Measurements from ENCODE around the gene RHOJ. TPM values are rescaled to one million over a fixed set of nuclear protein-coding genes. Genes with fewer than 3 reads are reported as not detected.

Gene RHOJ
- total RNA-seq, 1 experiment from 2014 or later, result 1.6 TPM

GRCh38 chr14:63205044-63205575, 867 bp downstream of the RHOJ start:
- DNase-seq (ENCODE audit: low read depth), result no peak

GRCh38 chr14:63205866-63206265, 1.6 kb downstream of the RHOJ start:
- DNase-seq (ENCODE audit: low read depth), result no peak

DNA sequence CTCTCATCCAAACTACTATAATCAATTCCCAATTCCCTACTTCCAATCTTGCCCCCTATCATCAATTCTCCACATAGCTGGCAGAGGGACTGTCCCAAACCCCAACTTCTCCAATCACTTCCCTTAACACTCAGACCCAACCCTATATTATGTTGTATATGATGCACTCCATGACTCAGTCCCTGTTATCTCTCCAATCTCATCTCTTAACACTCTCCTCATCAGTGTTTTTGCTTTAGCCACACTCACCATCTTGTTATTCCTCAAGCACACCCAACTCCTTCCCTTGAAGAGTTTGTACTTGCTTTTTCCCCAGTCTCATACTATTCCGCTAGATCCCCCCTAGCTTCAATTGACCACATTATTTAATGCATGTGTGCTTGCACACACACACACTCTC, 4.9 kb downstream of the RHOJ start:
- peak; percentile 25 for DNase-seq (ENCODE audit: low read depth)

DNA sequence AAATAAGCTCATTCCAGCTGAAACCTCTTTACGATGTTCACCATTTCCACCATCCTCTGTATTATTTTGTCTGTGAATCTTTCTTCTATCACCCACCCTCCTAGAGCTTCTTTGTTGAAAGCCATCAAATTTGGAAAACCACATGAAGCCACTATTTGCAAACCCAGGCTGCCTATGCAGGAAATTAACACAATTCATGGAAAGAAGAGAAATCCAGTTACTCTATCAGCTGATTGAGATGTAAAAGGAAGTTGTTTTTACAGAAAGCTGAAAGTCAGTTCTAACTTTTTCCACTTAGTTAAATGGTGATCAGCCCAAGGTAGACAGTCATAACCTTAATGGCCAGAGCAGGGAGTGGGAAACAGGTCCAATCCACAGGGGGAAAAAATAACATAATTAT, 6.6 kb downstream of the RHOJ start:
- DNase-seq (ENCODE audit: low read depth), result no peak

- DNase-seq (ENCODE audit: low read depth), result no peak
These were observed 8.0 kb downstream of the RHOJ start for GRCh38 chr14:63212209-63212608.

- no peak for DNase-seq (ENCODE audit: low read depth)
These were observed 8.7 kb downstream of the RHOJ start for GRCh38 chr14:63212776-63213500.

DNA sequence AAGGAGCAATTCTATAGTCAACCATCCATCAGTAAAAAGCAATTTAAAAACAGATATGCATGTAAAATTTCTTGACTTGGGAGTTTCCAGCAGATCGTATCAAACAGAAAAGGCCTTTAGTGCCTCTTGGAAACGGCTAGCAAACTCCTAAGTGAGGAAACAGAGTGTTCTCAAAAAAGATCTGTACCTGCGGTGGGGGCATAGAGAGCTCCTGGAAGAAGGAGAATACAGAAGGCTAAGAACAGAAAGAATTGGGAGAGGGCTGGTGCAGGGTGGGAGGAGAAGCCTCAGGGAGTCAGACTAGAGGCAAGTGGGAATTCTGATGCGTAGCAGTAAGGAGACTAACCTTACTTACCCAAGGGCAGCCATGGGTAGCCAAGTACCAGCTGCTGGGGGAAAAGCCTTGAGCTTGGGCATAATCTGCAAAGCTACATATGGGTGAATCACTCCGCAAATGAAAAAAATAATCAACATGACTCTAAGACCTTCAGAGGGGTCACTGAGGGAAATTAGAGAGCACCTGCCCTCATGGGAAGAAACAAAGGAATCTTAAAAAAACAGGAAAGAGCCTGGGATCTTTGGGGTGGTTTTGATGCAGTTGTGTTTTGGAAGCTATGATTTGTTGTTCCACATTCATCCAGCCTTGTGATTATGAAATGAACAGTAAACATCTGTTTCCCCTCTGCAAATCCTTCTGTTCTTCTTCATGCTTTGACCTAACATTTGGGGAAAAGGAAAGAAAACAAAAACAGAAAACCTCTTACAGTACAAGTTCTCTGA, 10.4 kb downstream of the RHOJ start:
- DNase-seq (ENCODE audit: low read depth), result no peak

GRCh38 chr14:63220526-63220925, 16.3 kb downstream of the RHOJ start:
- DNase-seq (ENCODE audit: low read depth), result no peak

DNA sequence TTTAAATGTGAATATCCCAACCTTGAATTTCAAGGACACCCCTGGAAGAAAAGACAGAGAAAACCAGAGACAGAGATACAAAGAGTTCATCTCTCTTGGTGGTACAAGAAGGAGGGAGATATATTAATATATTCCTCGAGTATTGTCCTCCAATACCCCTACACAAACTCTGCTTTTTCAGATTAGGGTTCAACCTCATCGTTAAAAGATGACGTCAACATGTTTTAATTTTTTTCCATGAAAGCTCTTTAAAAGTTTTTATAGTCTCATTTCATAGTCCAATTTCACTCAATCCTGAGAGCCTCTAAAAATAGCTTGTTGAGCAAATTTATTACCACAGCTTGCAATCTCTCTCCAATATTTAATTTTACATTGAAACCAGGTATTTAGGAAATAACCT, 19.4 kb downstream of the RHOJ start:
- no peak for DNase-seq (ENCODE audit: low read depth)

DNA sequence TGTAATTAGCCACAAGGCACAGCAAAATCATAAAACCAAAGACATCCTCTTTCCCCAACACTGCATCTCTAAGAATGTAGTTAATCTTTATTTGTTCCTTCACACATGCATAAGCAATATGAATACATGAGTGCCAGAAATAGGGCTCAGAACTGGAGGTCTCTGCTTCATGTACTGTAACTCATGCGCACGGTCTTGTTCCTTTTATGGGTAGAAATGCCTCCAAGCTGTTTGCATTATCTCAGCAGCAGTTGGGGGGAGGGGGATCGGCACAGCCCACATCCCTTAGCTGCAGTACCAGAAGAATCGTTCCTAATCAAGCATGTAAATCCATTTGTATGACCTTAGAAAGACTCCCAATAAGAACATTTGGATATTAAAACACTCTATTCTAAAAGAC, 20.0 kb downstream of the RHOJ start:
- DNase-seq (ENCODE audit: low read depth), result no peak

DNA sequence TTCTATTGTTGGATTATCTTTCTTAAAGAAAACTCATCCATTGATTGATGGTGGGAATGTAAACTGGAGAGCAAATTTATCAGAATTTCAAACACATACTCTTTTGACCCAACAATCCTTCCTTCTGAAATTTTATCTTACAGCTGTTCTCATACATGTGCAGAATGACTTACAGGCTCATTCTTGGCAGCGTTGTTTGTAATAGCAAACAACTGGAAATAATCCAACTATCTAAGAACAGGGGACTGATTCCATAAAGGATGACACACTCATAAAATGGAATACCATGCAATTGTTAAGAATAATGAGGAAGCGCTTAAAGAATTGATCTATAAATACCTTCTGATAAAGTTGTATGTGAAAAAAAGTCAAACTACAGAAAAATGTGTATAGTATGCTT, 24.0 kb downstream of the RHOJ start:
- no peak for DNase-seq (ENCODE audit: low read depth)

DNA sequence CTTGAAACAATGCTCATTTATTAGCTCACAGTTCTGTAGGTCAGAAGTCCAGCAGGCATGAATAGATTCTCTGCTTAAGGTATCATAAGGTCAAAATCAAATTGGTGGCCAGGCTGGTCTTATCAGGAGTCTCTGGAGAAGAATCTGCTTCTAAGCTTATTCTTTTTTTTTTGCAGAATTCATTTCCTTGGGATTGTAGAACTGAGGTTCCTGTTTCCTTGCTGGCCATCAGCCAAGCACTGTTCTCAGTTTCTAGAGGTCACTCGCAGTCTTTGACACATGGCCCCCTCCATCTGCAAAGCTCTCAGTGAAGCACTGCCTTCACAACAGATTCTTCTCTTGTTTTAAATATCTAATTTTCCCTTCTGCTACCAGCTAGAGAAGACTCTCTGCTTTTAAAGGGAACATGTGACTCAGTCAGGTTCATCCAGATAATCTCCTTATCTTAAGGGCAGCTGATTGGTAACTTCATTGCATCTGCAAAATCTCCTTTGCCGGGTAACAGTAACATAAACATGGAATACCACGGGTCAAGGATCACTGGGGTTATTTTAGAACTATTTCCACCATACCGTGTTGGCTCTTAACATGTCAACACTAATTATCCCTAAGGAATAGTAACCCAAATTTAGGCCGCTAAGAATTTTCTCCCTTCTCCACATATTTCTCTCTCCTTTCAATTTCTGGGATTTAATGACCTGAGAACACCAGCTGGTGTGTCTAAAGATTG, 25.3 kb downstream of the RHOJ start:
- DNase-seq (ENCODE audit: low read depth), result no peak

GRCh38 chr14:63231766-63232165, 27.5 kb downstream of the RHOJ start:
- no peak for DNase-seq (ENCODE audit: low read depth)

GRCh38 chr14:63237791-63238190, 33.5 kb downstream of the RHOJ start:
- DNase-seq (ENCODE audit: low read depth), result no peak

DNA sequence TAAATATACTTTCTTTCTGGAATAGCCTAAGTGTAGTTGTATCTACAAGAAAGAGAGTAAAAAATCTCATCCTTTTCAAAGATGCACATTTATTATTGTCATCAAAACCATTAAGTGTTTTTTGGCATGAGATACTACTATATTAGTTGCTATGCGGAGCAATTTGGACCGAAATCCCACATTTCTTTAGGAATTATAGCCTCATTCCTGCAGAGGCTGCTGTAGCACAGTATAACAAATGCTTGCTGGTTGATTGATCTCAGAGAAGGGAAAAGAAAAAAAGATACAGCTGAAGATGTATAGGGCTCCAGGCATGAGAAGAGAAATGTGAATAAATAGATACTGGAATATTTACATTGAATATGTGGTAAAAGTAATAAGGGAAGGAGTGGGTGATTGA, 36.0 kb downstream of the RHOJ start:
- no peak for DNase-seq (ENCODE audit: low read depth)

- no peak for DNase-seq (ENCODE audit: low read depth)
These were observed 36.9 kb downstream of the RHOJ start for GRCh38 chr14:63241096-63241495.

- no peak for DNase-seq (ENCODE audit: low read depth)
These were observed 39.4 kb downstream of the RHOJ start for GRCh38 chr14:63243646-63244045.

- DNase-seq (ENCODE audit: low read depth), result no peak
These were observed 41.6 kb downstream of the RHOJ start for GRCh38 chr14:63245893-63246292.

DNA sequence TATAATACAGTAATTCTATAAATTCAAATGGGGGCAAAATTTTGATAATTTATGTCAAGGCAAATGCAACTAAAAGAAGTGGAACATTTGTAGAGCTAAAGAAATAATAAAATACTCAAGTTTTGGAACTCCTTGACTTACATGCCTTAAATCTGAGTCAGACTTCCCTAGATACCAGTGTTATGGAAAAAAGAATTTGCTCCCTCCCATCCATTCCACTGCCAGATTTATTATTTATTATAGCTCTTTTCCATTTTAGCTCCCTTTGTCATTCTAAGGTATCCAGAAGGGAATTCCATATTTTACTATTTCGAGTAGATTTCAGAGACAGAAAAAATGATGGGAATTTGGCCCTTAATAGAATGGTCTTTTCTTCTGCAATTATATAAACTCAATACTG, 44.0 kb downstream of the RHOJ start:
- DNase-seq (ENCODE audit: low read depth), result peak; percentile 34

DNA sequence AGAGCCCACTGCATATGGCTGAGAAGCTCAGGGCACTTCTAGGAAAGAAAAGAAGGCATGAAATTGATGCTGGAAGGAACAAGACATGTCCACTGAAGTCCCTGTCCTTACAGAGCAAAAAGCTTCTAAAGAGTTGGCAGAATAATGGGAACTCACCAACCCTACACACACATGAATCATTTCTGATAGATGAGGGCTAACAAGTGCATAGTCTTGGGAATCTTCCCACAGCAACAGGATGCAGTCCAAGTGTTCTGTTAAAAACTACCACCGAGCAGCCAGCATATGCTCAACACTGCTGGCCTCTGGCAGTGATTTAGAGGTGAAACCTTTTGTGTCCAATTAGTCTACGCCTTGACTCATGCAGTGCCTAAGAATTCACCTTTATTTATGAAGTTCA, 44.8 kb downstream of the RHOJ start:
- peak; percentile 34 for DNase-seq (ENCODE audit: low read depth)

- no peak for DNase-seq (ENCODE audit: low read depth)
These were observed 53.1 kb downstream of the RHOJ start for GRCh38 chr14:63257299-63257698.

GRCh38 chr14:63262446-63262845, 58.2 kb downstream of the RHOJ start:
- no peak for DNase-seq (ENCODE audit: low read depth)

DNA sequence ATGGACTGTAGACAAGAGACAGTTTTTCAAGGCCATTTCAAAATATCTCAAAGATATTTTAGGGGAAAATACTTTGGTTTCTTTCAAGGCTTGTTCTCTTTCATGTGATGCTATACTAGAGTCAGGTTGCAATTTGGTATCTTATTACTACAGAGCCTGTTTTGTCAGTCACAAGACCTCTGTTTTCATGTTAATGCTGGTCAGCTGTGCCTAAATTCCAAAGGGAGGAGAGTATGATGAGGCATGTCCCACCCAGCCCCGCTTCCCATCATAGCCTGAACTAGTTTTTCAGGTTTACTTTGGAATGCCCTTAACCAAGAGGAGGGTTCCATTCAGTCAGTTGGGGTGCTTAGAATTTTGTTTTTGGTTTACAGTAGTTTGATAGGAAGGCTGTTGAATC, 61.9 kb downstream of the RHOJ start:
- DNase-seq (ENCODE audit: low read depth), result no peak
